ENCODE results near the gene PDK2.

- no peak for TF ChIP-seq RARB (CRISPR knock-in tag; IDR thresholded peaks at IDR 0.05)
- no peak for TF ChIP-seq ZNF565 (CRISPR knock-in tag; conservative IDR thresholded peaks at IDR 0.05; ENCODE audit: low read depth)
- TF ChIP-seq ZFP3 (CRISPR knock-in tag; IDR thresholded peaks at IDR 0.05), result no peak
- TF ChIP-seq POU6F1 (CRISPR knock-in tag; IDR thresholded peaks at IDR 0.05; ENCODE audit: borderline replicate concordance, low read depth), result no peak
- TF ChIP-seq, protein P1, sequence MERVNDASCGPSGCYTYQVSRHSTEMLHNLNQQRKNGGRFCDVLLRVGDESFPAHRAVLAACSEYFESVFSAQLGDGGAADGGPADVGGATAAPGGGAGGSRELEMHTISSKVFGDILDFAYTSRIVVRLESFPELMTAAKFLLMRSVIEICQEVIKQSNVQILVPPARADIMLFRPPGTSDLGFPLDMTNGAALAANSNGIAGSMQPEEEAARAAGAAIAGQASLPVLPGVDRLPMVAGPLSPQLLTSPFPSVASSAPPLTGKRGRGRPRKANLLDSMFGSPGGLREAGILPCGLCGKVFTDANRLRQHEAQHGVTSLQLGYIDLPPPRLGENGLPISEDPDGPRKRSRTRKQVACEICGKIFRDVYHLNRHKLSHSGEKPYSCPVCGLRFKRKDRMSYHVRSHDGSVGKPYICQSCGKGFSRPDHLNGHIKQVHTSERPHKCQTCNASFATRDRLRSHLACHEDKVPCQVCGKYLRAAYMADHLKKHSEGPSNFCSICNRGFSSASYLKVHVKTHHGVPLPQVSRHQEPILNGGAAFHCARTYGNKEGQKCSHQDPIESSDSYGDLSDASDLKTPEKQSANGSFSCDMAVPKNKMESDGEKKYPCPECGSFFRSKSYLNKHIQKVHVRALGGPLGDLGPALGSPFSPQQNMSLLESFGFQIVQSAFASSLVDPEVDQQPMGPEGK (CRISPR knock-in tag; IDR thresholded peaks at IDR 0.05; ENCODE audit: borderline replicate concordance), result peak; percentile 98
- no peak for TF ChIP-seq ISL1 (CRISPR knock-in tag; IDR thresholded peaks at IDR 0.05)
- TF ChIP-seq OSR1 (CRISPR knock-in tag; IDR thresholded peaks at IDR 0.05), result no peak
Measured at GRCh38 chr17:50060951-50061712, 34.0 kb upstream of the PDK2 start.

All from SK-N-SH treated with all-trans-retinoic acid at 6 μM for 48 hours (cell line).